ENCODE measurements around the gene ZNF106. TPM values are rescaled to one million over a fixed set of nuclear protein-coding genes. Genes with fewer than 3 reads are reported as not detected.

The ZNF106 gene
- total and polyA plus RNA-seq, 5 donors from 2014 or later, result 31.0 to 47.5 (median 35.5) TPM

- Mint-ChIP-seq H3K27ac (peak overlapping the region in 1 of 3 donors; percentile 11), H3K27me3 (no peaks in the 10 kb centered on the region), H3K4me1 (no peaks in the 10 kb centered on the region), H3K36me3 (peaks cover 43% of the 10 kb centered on the region), H3K4me3 (no peak overlapping the region), H3K9me3 (no peaks in the 10 kb centered on the region)
- H3K36me3 ChIP-seq (ENCODE audit: control insufficient read depth, insufficient read depth, low read length), result peaks cover 13% of the 10 kb centered on the region
- no peak overlapping the region for H3K27ac ChIP-seq (ENCODE audit: insufficient read depth, low read length, poor library complexity, severe bottlenecking)
- no peak overlapping the region for H3K4me3 ChIP-seq (ENCODE audit: low read depth, low read length)
- H3K4me1 ChIP-seq (ENCODE audit: control insufficient read depth, insufficient read depth, low read length, poor library complexity, severe bottlenecking), result no peaks in the 10 kb centered on the region
- no peaks in the 10 kb centered on the region for H3K9me3 ChIP-seq (ENCODE audit: control insufficient read depth in 2 of 2, low read length in 2 of 2)
- DNase-seq, result no peak
- ATAC-seq (ENCODE audit: low read depth in 2 of 2), result no peak
- H3K27me3 ChIP-seq (ENCODE audit: control insufficient read depth, insufficient read depth, low read length), result no peaks in the 10 kb centered on the region
Measured at GRCh38 chr15:42403389-42403788, 87.6 kb downstream of the ZNF106 start.

- no peaks in the 10 kb centered on the region for H3K4me1 ChIP-seq (ENCODE audit: control insufficient read depth, insufficient read depth, low read length, poor library complexity, severe bottlenecking)
- H3K36me3 ChIP-seq (ENCODE audit: control insufficient read depth, insufficient read depth, low read length), result peaks cover 13% of the 10 kb centered on the region
- no peak overlapping the region for H3K4me3 ChIP-seq (ENCODE audit: low read depth, low read length)
- no peak for DNase-seq
- Mint-ChIP-seq H3K9me3 (no peaks in the 10 kb centered on the region), H3K27me3 (no peaks in the 10 kb centered on the region), H3K27ac (peak overlapping the region in 1 of 3 donors; percentile 18), H3K4me1 (no peaks in the 10 kb centered on the region), H3K4me3 (no peak overlapping the region), H3K36me3 (peaks cover 43% of the 10 kb centered on the region)
- no peaks in the 10 kb centered on the region for H3K27me3 ChIP-seq (ENCODE audit: control insufficient read depth, insufficient read depth, low read length)
- no peaks in the 10 kb centered on the region for H3K9me3 ChIP-seq (ENCODE audit: control insufficient read depth in 2 of 2, low read length in 2 of 2)
- no peak for ATAC-seq (ENCODE audit: low read depth in 2 of 2)
- no peak overlapping the region for H3K27ac ChIP-seq (ENCODE audit: insufficient read depth, low read length, poor library complexity, severe bottlenecking)
Measured at GRCh38 chr15:42402455-42403205, 88.3 kb downstream of the ZNF106 start.

GRCh38 chr15:42401544-42402454 is 89.1 kb downstream of the ZNF106 start:
- Mint-ChIP-seq H3K27ac (peak overlapping the region in 1 of 3 donors; percentile 48), H3K27me3 (no peaks in the 10 kb centered on the region), H3K4me3 (no peak overlapping the region), H3K36me3 (peaks cover 40% of the 10 kb centered on the region), H3K9me3 (no peaks in the 10 kb centered on the region), H3K4me1 (no peaks in the 10 kb centered on the region)
- DNase-seq (peak in 1 of 3 donors; percentile 18), ATAC-seq (ENCODE audit: low read depth in 2 of 2) (no peak)
- no peak overlapping the region for H3K4me3 ChIP-seq (ENCODE audit: low read depth, low read length)
- no peaks in the 10 kb centered on the region for H3K9me3 ChIP-seq (ENCODE audit: control insufficient read depth in 2 of 2, low read length in 2 of 2)
- no peak overlapping the region for H3K27ac ChIP-seq (ENCODE audit: insufficient read depth, low read length, poor library complexity, severe bottlenecking)
- no peaks in the 10 kb centered on the region for H3K4me1 ChIP-seq (ENCODE audit: control insufficient read depth, insufficient read depth, low read length, poor library complexity, severe bottlenecking)
- no peaks in the 10 kb centered on the region for H3K27me3 ChIP-seq (ENCODE audit: control insufficient read depth, insufficient read depth, low read length)
- H3K36me3 ChIP-seq (ENCODE audit: control insufficient read depth, insufficient read depth, low read length), result peaks cover 13% of the 10 kb centered on the region

GRCh38 chr15:42395838-42396237 is 95.1 kb downstream of the ZNF106 start:
- Histone ChIP-seq H3K4me3 (ENCODE audit: low read depth, low read length) (no peak overlapping the region), H3K4me1 (ENCODE audit: control insufficient read depth, insufficient read depth, low read length, poor library complexity, severe bottlenecking) (no peaks in the 10 kb centered on the region), H3K36me3 (ENCODE audit: control insufficient read depth, insufficient read depth, low read length) (peaks cover 8% of the 10 kb centered on the region), H3K27me3 (ENCODE audit: control insufficient read depth, insufficient read depth, low read length) (no peaks in the 10 kb centered on the region), H3K27ac (ENCODE audit: insufficient read depth, low read length, poor library complexity, severe bottlenecking) (no peak overlapping the region), H3K9me3 (ENCODE audit: control insufficient read depth in 2 of 2, low read length in 2 of 2) (no peaks in the 10 kb centered on the region)
- H3K27me3 Mint-ChIP-seq, result no peaks in the 10 kb centered on the region
- ATAC-seq (ENCODE audit: low read depth in 2 of 2), result no peak
- no peak overlapping the region for H3K27ac Mint-ChIP-seq
- DNase-seq, result no peak
- H3K9me3 Mint-ChIP-seq, result no peaks in the 10 kb centered on the region
- no peaks in the 10 kb centered on the region for H3K4me1 Mint-ChIP-seq
- peaks cover 11% of the 10 kb centered on the region for H3K36me3 Mint-ChIP-seq
- H3K4me3 Mint-ChIP-seq, result no peak overlapping the region

- Histone ChIP-seq H3K27ac (ENCODE audit: insufficient read depth, low read length, poor library complexity, severe bottlenecking) (no peak overlapping the region), H3K4me1 (ENCODE audit: control insufficient read depth, insufficient read depth, low read length, poor library complexity, severe bottlenecking) (no peaks in the 10 kb centered on the region), H3K4me3 (ENCODE audit: low read depth, low read length) (no peak overlapping the region), H3K36me3 (ENCODE audit: control insufficient read depth, insufficient read depth, low read length) (no peaks in the 10 kb centered on the region), H3K9me3 (ENCODE audit: control insufficient read depth in 2 of 2, low read length in 2 of 2) (no peaks in the 10 kb centered on the region), H3K27me3 (ENCODE audit: control insufficient read depth, insufficient read depth, low read length) (no peaks in the 10 kb centered on the region)
- Mint-ChIP-seq H3K4me3 (no peak overlapping the region), H3K27ac (peak overlapping the region in 2 of 3 donors; percentile 52 to 62), H3K4me1 (no peaks in the 10 kb centered on the region), H3K9me3 (no peaks in the 10 kb centered on the region), H3K27me3 (no peaks in the 10 kb centered on the region), H3K36me3 (peaks cover 7% of the 10 kb centered on the region)
- no peak for DNase-seq
- ATAC-seq (ENCODE audit: low read depth in 2 of 2), result no peak
Measured at GRCh38 chr15:42394106-42394505, 96.8 kb downstream of the ZNF106 start.

- Histone ChIP-seq H3K36me3 (ENCODE audit: control insufficient read depth, insufficient read depth, low read length) (no peaks in the 10 kb centered on the region), H3K4me3 (ENCODE audit: low read depth, low read length) (no peak overlapping the region), H3K27ac (ENCODE audit: insufficient read depth, low read length, poor library complexity, severe bottlenecking) (no peak overlapping the region), H3K9me3 (ENCODE audit: control insufficient read depth in 2 of 2, low read length in 2 of 2) (no peaks in the 10 kb centered on the region), H3K27me3 (ENCODE audit: control insufficient read depth, insufficient read depth, low read length) (no peaks in the 10 kb centered on the region), H3K4me1 (ENCODE audit: control insufficient read depth, insufficient read depth, low read length, poor library complexity, severe bottlenecking) (no peaks in the 10 kb centered on the region)
- H3K9me3 Mint-ChIP-seq, result no peaks in the 10 kb centered on the region
- no peaks in the 10 kb centered on the region for H3K27me3 Mint-ChIP-seq
- no peak for ATAC-seq (ENCODE audit: low read depth in 2 of 2)
- DNase-seq, result no peak
- H3K4me1 Mint-ChIP-seq, result no peaks in the 10 kb centered on the region
- H3K4me3 Mint-ChIP-seq, result no peak overlapping the region
- peaks cover 7% of the 10 kb centered on the region for H3K36me3 Mint-ChIP-seq
- H3K27ac Mint-ChIP-seq, result no peak overlapping the region
Measured at GRCh38 chr15:42392309-42393024, 98.5 kb downstream of the ZNF106 start.

GRCh38 chr15:42387603-42388002 is 103.3 kb downstream of the ZNF106 start:
- H3K4me3 Mint-ChIP-seq, result no peak overlapping the region
- no peak overlapping the region for H3K27ac ChIP-seq (ENCODE audit: insufficient read depth, low read length, poor library complexity, severe bottlenecking)
- H3K27ac Mint-ChIP-seq, result no peak overlapping the region
- no peaks in the 10 kb centered on the region for H3K9me3 ChIP-seq (ENCODE audit: control insufficient read depth in 2 of 2, low read length in 2 of 2)
- H3K4me3 ChIP-seq (ENCODE audit: low read depth, low read length), result no peak overlapping the region
- no peaks in the 10 kb centered on the region for H3K4me1 ChIP-seq (ENCODE audit: control insufficient read depth, insufficient read depth, low read length, poor library complexity, severe bottlenecking)
- no peaks in the 10 kb centered on the region for H3K27me3 Mint-ChIP-seq
- H3K4me1 Mint-ChIP-seq, result no peaks in the 10 kb centered on the region
- no peaks in the 10 kb centered on the region for H3K36me3 ChIP-seq (ENCODE audit: control insufficient read depth, insufficient read depth, low read length)
- ATAC-seq (ENCODE audit: low read depth in 2 of 2), result no peak
- H3K36me3 Mint-ChIP-seq, result peaks cover 20% of the 10 kb centered on the region
- no peaks in the 10 kb centered on the region for H3K27me3 ChIP-seq (ENCODE audit: control insufficient read depth, insufficient read depth, low read length)
- no peaks in the 10 kb centered on the region for H3K9me3 Mint-ChIP-seq
- DNase-seq, result no peak

Data from CD4-positive, CD25-positive, alpha-beta regulatory T cell (primary cell).